ENCODE data around the gene ARL2BP. TPM values are rescaled to one million over a fixed set of nuclear protein-coding genes. Genes with fewer than 3 reads are reported as not detected.

Gene ARL2BP
- total and polyA plus RNA-seq, 12 donors, result 32.6 to 136 (median 57.9) TPM

DNA sequence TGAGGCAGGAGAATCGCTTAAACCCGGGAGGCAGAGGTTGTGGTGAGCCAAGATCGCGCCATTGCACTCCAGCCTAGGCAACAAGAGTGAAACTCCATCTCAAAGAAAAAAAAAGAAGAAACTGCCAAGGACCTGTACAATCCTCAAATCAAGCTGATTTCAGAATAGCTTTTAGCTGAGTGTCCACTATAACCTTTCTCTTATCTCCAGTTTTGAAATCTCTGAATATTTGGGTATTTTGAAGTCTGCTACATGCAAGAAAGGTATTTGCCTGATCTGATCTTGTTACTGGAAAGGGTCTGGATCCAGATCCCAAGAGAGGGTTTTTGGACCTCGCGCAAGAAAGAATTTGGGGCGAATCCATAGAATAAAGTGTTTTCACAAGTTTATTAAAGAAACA is 19.1 kb upstream of the ARL2BP start:
- no peak overlapping the region for H3K27ac ChIP-seq
- 93 to 98% (median 97%) methylated on average over 7 of the region's 7 CpGs for WGBS, 4 donors
- TF ChIP-seq POLR2A (IDR thresholded peaks at IDR 0.05), result no peak
- TF ChIP-seq, protein P1, sequence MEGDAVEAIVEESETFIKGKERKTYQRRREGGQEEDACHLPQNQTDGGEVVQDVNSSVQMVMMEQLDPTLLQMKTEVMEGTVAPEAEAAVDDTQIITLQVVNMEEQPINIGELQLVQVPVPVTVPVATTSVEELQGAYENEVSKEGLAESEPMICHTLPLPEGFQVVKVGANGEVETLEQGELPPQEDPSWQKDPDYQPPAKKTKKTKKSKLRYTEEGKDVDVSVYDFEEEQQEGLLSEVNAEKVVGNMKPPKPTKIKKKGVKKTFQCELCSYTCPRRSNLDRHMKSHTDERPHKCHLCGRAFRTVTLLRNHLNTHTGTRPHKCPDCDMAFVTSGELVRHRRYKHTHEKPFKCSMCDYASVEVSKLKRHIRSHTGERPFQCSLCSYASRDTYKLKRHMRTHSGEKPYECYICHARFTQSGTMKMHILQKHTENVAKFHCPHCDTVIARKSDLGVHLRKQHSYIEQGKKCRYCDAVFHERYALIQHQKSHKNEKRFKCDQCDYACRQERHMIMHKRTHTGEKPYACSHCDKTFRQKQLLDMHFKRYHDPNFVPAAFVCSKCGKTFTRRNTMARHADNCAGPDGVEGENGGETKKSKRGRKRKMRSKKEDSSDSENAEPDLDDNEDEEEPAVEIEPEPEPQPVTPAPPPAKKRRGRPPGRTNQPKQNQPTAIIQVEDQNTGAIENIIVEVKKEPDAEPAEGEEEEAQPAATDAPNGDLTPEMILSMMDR (IDR thresholded peaks at IDR 0.05), result no peak
- DNase-seq, result no peak
- H3K36me3 ChIP-seq (replicated peaks in 1 of 2), result peaks cover 0 to 75% of the 10 kb centered on the region in 2 donors
- no peak overlapping the region for H3K4me3 ChIP-seq
- intact Hi-C loops (cut with DNase I), result no loop called here
- no peaks in the 10 kb centered on the region for H3K27me3 ChIP-seq
- peaks cover 0 to 7% of the 10 kb centered on the region in 2 donors for H3K4me1 ChIP-seq (replicated peaks in 1 of 2)
- no peaks in the 10 kb centered on the region for H3K9me3 ChIP-seq (replicated peaks in 1 of 3)

DNA sequence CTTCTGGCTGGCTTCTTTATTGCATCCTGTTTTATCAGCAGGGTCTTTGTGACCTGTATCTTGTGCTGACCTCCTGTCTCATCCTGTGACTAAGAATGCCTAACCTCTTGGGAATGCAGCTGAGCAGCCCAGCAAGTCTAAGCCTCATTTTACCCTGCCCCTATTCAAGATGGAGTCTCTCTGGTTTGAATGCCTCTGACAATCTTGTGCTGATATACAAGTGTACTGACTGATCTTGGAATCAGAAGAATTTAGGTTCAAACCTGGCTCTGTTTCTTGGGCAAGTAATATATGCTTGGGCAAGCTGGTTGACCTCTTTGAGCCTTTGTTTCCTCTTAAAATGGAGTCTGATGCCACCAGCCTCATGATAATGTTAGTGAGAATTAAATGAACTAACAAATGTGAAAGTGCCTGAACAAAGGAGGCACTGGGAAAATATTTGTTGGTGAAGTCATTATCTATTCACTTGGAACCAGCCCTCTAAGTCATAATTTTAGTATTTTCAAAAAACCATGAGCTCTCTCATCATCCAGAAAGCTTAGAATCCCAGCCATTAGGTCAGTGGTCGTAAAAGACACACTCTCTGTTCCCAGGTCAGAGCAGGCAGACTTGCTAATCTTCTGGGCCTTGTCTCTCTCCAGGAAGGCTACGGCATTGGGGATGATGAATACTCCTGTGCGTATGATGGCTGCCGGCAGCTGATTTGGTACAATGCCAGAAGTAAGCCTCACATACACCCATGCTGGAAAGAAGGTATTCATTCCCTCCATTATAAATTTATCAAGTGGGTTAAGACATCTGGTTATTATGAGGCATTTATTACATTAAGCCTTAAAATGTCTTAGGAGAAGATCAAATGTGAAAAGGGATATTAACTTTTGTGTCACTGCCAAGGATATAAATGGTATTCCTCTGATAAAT is 18.1 kb upstream of the ARL2BP start:
- Histone ChIP-seq H3K27ac (peak overlapping the region in 3 of 5 donors; percentile 24 to 66 (median 47)), H3K36me3 (replicated peaks in 1 of 2) (peaks cover 0 to 75% of the 10 kb centered on the region in 2 donors), H3K4me3 (no peak overlapping the region), H3K4me1 (replicated peaks in 1 of 2) (peaks cover 0 to 12% of the 10 kb centered on the region in 2 donors), H3K9me3 (replicated peaks in 1 of 3) (no peaks in the 10 kb centered on the region), H3K27me3 (no peaks in the 10 kb centered on the region)
- WGBS, 4 donors, result 41 to 44% (median 43%) methylated on average over 4 of the region's 4 CpGs
- TF ChIP-seq, protein P1 (IDR thresholded peaks at IDR 0.05), result no peak
- no peak for TF ChIP-seq POLR2A (IDR thresholded peaks at IDR 0.05)
- intact Hi-C loops (cut with DNase I), result no loop called here
- peak; percentile 31 to 75 (median 57) for DNase-seq

DNA sequence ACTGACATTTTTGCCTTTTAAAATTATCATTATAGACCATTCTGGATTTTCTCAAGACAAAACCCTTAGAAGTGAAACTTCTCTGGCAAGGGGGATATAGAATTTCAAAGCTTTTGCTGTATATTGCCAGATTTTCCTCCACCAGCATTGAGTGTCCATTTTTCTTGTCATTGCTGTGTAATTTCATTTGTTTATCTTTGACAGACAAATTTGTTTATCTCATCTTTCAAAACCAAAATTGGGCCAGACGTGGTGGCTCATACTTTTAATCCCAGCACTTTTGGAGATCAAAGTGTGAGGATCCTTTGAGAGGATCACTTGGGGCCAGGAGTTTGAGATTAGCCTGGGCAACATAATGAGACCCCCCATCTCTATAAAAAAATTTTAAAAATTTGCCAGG is 16.0 kb upstream of the ARL2BP start:
- Histone ChIP-seq H3K27me3 (no peaks in the 10 kb centered on the region), H3K9me3 (replicated peaks in 1 of 3) (no peaks in the 10 kb centered on the region), H3K4me1 (replicated peaks in 1 of 2) (peaks cover 0 to 12% of the 10 kb centered on the region in 2 donors), H3K4me3 (no peak overlapping the region), H3K27ac (no peak overlapping the region), H3K36me3 (replicated peaks in 1 of 2) (peaks cover 0 to 75% of the 10 kb centered on the region in 2 donors)
- TF ChIP-seq, protein P1 (IDR thresholded peaks at IDR 0.05), result no peak
- TF ChIP-seq POLR2A (IDR thresholded peaks at IDR 0.05), result no peak
- no peak for DNase-seq
- 65 to 85% (median 78%) methylated on average over 1 of the region's 1 CpG for WGBS, 4 donors
- intact Hi-C loops (cut with DNase I), result no loop called here

DNA sequence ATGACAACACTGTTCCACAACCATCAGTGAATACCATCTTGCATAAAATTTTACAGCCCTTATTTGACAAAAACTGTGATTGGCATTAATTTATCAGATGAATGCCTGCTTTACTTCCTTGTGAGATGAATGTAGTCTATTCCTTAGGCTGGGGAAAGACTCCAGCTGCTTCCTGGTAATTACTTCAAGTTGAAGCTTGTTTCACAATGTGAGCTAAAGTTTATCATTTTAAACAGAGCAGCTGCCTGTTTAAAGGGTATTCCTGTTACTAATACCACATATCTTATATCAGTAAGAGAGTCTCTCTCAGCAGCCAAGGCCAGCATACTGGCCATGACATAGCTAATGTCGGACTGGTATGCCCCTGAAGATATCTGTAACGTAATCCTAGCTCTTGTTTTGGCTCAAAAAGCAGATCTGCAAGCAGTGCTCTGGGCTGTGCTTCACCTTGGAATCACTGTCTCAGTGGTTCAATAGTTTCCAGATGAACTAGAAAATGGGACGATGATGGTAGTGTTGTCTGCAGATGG is 13.2 kb upstream of the ARL2BP start:
- DNase-seq, result peak in 2 of 7 donors; percentile 46 to 57
- H3K27me3 ChIP-seq, result no peaks in the 10 kb centered on the region
- H3K4me3 ChIP-seq, result no peak overlapping the region
- no peak for TF ChIP-seq POLR2A (IDR thresholded peaks at IDR 0.05)
- TF ChIP-seq, protein P1 (IDR thresholded peaks at IDR 0.05), result no peak
- 28 to 61% (median 46%) methylated on average over 3 of the region's 3 CpGs for WGBS, 4 donors
- intact Hi-C loops (cut with DNase I), result no loop called here
- H3K4me1 ChIP-seq (replicated peaks in 1 of 2), result peaks cover 0 to 10% of the 10 kb centered on the region in 2 donors
- H3K27ac ChIP-seq, result peak overlapping the region in 1 of 5 donors; percentile 0
- peaks cover 0 to 73% of the 10 kb centered on the region in 2 donors for H3K36me3 ChIP-seq (replicated peaks in 1 of 2)
- no peaks in the 10 kb centered on the region for H3K9me3 ChIP-seq (replicated peaks in 1 of 3)
